Activated T-cell treated with anti-CD3 and anti-CD28 coated beads, Interleukin-2, amount 50 U/mL, for 4 hours (primary cell): ENCODE measurements around the gene MBD1. TPM values are rescaled to one million over a fixed set of nuclear protein-coding genes. Genes with fewer than 3 reads are reported as not detected.
A peak's percentile ranks its signal among the peaks of the same experiment; 100 is the strongest.

Experiments used
- ATAC-seq, 2 donors: fragments of 200-7000 bp; cut with Tn5 transposase; one replicate each; pipeline ENCODE4 v1.10.0; 2021
- DNase-seq: peaks from one replicate; pipeline ENCODE4 v3.0.0-alpha.2; 2020
- H3K27me3 Mint-ChIP-seq: one replicate; pipeline ENCODE4 v1.8.0; 2021; ENCODE audit warnings: low read depth, mixed read lengths
- H3K36me3 Mint-ChIP-seq: one replicate; pipeline ENCODE4 v1.8.0; 2022; ENCODE audit warnings: mixed read lengths; ENCODE audit not compliant: insufficient read depth
- H3K4me1 Mint-ChIP-seq: one replicate; pipeline ENCODE4 v1.8.0; 2021; ENCODE audit warnings: low read depth, mixed read lengths
- H3K4me3 Mint-ChIP-seq: one replicate; pipeline ENCODE4 v1.8.0; 2021; ENCODE audit warnings: mild to moderate bottlenecking, moderate library complexity, mixed read lengths
- H3K9me3 Mint-ChIP-seq: one replicate; pipeline ENCODE4 v1.8.0; 2021; ENCODE audit warnings: mixed read lengths
- total RNA-seq, 3 donors: library from RNA; stranded (reverse); gene quantifications; one replicate each; pipeline ENCODE4 v1.2.1, GENCODE V29; 2021

MBD1 gene
- total RNA-seq, 3 donors from 2014 or later, result 103 to 113 (median 104) TPM

GRCh38 chr18:50285071-50285470 is 3.7 kb upstream of the MBD1 start:
- Mint-ChIP-seq H3K4me3 (no peak overlapping the region), H3K4me1 (peaks cover 43% of the 10 kb centered on the region), H3K36me3 (peaks cover 26% of the 10 kb centered on the region), H3K27me3 (no peaks in the 10 kb centered on the region), H3K9me3 (no peaks in the 10 kb centered on the region)
- ATAC-seq, result no peak
- no peak for DNase-seq

- H3K4me3 Mint-ChIP-seq, result peak overlapping the region; percentile 40
- DNase-seq, result no peak
Measured at GRCh38 chr18:50284255-50284885, 3.0 kb upstream of the MBD1 start.

DNA sequence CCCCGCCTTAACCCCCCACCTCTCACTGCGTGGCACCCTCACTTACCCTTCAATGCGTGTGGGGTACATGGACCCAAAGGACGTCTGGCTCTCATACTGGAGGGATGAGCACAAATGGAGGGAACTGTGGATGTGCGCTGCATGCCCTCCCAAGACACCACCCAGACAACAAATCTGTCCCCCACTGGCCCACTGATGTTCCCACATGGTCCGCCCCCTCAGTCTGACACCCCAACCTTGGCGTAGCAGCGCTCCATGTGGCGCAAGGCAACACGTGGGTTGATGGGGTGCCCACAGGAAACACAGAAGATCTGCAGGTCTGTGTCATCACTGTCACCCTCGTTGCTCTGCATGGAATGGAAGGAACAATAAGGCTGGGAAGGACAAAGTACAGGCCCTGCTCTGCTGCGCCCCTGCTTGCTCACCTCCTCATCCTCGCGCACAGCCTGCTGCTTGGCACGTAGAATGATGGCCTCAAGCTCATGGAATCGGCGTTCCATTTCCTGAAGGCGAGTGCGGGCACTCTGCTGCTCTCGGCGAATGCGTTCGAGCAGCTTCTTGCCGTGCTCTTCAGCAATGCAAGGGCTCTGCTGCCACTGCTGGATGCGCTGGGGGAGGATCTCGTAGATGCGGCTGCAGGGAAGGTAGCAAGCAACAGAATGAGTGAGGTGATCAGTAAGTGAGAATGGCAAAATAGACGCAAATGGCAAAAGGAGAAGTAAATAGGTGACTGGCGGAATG is 2.3 kb upstream of the MBD1 start:
- Mint-ChIP-seq H3K4me3 (peak overlapping the region; percentile 22), H3K27me3 (no peaks in the 10 kb centered on the region), H3K36me3 (peaks cover 32% of the 10 kb centered on the region), H3K9me3 (no peaks in the 10 kb centered on the region), H3K4me1 (peaks cover 47% of the 10 kb centered on the region)
- no peak for ATAC-seq
- no peak for DNase-seq

More at GRCh38 chr18:50284255-50284885, 3.0 kb upstream of the MBD1 start:
- Mint-ChIP-seq H3K36me3 (peaks cover 26% of the 10 kb centered on the region), H3K4me1 (peaks cover 46% of the 10 kb centered on the region), H3K9me3 (no peaks in the 10 kb centered on the region), H3K27me3 (no peaks in the 10 kb centered on the region)
- no peak for ATAC-seq

- ATAC-seq (no peak), DNase-seq (no peak)
- H3K4me1 Mint-ChIP-seq, result peaks cover 47% of the 10 kb centered on the region
- H3K27me3 Mint-ChIP-seq, result no peaks in the 10 kb centered on the region
- H3K4me3 Mint-ChIP-seq, result peak overlapping the region; percentile 15
- peaks cover 35% of the 10 kb centered on the region for H3K36me3 Mint-ChIP-seq
- H3K9me3 Mint-ChIP-seq, result no peaks in the 10 kb centered on the region
Measured at GRCh38 chr18:50282521-50283335, 1.4 kb upstream of the MBD1 start.

GRCh38 chr18:50281972-50282520 is 723 bp upstream of the MBD1 start:
- DNase-seq, result no peak
- Mint-ChIP-seq H3K4me3 (peak overlapping the region; percentile 99), H3K36me3 (peaks cover 36% of the 10 kb centered on the region), H3K4me1 (peaks cover 43% of the 10 kb centered on the region), H3K27me3 (no peaks in the 10 kb centered on the region), H3K9me3 (no peaks in the 10 kb centered on the region)
- ATAC-seq, result no peak

DNA sequence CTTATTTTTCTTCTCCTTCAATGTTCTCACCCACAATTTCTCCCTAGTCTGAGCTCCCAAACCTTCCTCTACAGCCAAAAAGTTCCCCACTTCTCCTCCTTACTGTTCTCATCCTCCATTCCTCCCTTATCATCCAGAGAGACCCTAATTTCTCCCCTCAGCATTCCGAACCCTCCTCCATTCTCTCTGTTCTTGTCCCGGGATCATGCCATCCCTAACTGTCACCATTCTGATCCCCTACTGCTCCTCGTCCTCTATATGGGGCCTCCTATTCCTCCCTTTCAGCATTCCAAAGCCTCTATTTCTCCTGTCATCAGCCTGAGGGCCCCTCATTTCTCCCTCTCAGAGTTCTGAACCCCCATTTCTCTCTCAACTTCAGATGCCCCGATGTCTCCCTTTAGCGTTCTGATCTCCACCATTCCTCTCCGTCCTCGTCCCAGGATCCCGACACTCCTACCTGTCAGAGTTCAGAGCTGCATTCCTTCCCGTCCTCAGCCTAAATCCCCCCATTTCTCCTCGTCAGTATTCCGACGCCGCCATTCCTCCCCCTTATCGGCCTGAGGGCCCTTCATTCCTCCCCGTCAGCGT is 522 bp downstream of the MBD1 start:
- no peaks in the 10 kb centered on the region for H3K27me3 Mint-ChIP-seq
- no peaks in the 10 kb centered on the region for H3K9me3 Mint-ChIP-seq
- H3K4me1 Mint-ChIP-seq, result peaks cover 32% of the 10 kb centered on the region
- H3K36me3 Mint-ChIP-seq, result peaks cover 48% of the 10 kb centered on the region
- H3K4me3 Mint-ChIP-seq, result peak overlapping the region; percentile 99
- ATAC-seq, result no peak
- DNase-seq, result no peak

DNA sequence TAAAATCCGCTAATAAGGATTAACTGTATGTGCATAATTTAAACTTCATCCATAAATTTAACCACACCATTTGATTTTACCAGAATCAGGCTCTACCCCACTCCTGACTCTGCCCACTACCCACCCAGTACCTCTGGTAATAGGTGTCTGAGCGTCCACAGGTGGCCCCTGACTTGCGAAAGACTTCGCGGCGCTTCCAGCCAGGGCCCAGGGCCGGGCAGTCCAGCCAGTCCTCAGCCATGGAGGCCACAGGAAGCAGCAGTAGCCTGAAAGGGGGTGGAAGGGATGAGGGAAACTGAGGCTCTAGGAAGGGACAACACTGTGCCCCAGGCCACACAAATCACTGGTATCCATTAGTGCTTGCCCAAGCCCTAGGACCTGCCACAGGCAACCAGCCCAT is 1.6 kb downstream of the MBD1 start:
- ATAC-seq (no peak), DNase-seq (no peak)
- no peaks in the 10 kb centered on the region for H3K27me3 Mint-ChIP-seq
- H3K36me3 Mint-ChIP-seq, result peaks cover 54% of the 10 kb centered on the region
- H3K9me3 Mint-ChIP-seq, result no peaks in the 10 kb centered on the region
- H3K4me3 Mint-ChIP-seq, result peak overlapping the region; percentile 99
- H3K4me1 Mint-ChIP-seq, result peaks cover 32% of the 10 kb centered on the region

GRCh38 chr18:50277942-50278341 is 3.4 kb downstream of the MBD1 start:
- H3K9me3 Mint-ChIP-seq, result no peaks in the 10 kb centered on the region
- peaks cover 30% of the 10 kb centered on the region for H3K4me1 Mint-ChIP-seq
- DNase-seq (no peak), ATAC-seq (no peak)
- peaks cover 50% of the 10 kb centered on the region for H3K36me3 Mint-ChIP-seq
- H3K4me3 Mint-ChIP-seq, result no peak overlapping the region
- no peaks in the 10 kb centered on the region for H3K27me3 Mint-ChIP-seq

DNA sequence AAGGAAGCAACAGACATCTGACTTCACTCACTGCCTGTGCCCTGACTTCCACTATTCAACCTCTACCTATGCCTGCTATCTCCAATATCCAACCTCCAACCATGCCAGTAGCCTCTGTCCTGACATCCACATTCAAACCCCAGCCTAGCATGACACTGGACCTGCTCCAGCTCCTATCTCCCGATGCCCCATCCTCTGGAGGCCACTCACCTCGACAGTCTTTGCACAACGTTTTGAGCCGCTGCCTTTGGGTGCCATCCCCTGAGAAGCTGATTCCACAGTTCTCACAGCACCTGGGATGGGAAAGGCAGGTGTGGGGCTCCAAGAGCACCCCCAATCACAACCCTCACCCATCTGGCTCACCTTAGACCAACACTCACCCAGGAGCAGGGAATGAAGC is 4.9 kb downstream of the MBD1 start:
- ATAC-seq (no peak), DNase-seq (no peak)
- Mint-ChIP-seq H3K36me3 (peaks cover 50% of the 10 kb centered on the region), H3K27me3 (no peaks in the 10 kb centered on the region), H3K4me3 (no peak overlapping the region), H3K4me1 (peaks cover 26% of the 10 kb centered on the region), H3K9me3 (no peaks in the 10 kb centered on the region)

DNA sequence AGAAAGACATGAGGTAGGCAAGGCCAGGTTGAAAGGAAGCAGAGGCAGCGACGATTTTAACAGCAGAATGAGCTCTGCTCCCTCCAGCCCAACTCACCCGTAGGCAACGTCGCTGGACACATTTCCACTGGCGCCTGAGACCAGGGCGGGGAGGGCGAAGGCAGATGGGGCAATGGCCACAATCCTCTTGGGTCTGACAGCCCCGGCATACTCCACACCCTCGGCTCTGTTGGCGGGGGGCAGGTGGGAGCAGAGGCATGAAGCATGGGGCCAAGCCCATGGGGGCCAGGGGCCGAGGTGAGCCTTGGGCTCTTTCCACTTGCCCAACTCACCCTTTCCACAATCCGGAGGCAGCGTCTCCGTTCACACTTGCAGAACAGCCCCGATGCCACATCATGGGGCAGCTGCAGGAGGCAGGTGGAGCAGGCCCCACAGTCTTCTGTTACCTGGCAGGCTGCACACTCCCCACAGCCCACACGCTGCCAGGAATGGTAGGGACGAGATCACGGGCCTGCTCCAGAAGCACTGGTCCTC is 5.8 kb downstream of the MBD1 start:
- Mint-ChIP-seq H3K4me1 (peaks cover 18% of the 10 kb centered on the region), H3K27me3 (no peaks in the 10 kb centered on the region), H3K9me3 (no peaks in the 10 kb centered on the region), H3K4me3 (no peak overlapping the region), H3K36me3 (peaks cover 50% of the 10 kb centered on the region)
- ATAC-seq (no peak), DNase-seq (no peak)

DNA sequence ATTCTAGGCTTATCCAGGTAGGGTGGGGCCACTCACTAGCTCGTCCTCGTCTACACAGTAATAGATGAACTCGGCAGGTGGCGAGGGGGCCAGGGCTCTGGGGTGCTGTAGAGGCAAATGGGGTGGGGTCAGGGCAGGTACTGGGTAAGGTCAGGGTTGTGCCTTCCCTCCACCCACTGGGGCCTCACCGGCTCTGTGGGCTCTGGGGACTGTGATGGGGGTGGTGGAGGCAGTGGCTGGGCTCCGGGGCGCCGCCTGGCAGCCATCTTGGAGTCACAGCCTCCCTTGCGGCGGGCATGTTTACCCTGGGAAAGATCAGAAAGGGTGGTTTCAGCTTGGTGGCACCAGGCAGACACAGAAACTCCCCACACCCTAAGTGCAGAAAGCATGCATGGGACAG is 6.4 kb downstream of the MBD1 start:
- Mint-ChIP-seq H3K27me3 (no peaks in the 10 kb centered on the region), H3K9me3 (no peaks in the 10 kb centered on the region), H3K4me1 (peaks cover 12% of the 10 kb centered on the region), H3K4me3 (no peak overlapping the region), H3K36me3 (peaks cover 55% of the 10 kb centered on the region)
- ATAC-seq, result no peak
- no peak for DNase-seq

GRCh38 chr18:50274044-50274442 is 7.3 kb downstream of the MBD1 start:
- ATAC-seq (no peak), DNase-seq (no peak)
- H3K36me3 Mint-ChIP-seq, result peaks cover 59% of the 10 kb centered on the region
- peaks cover 9% of the 10 kb centered on the region for H3K4me1 Mint-ChIP-seq
- no peak overlapping the region for H3K4me3 Mint-ChIP-seq
- H3K9me3 Mint-ChIP-seq, result no peaks in the 10 kb centered on the region
- H3K27me3 Mint-ChIP-seq, result no peaks in the 10 kb centered on the region

DNA sequence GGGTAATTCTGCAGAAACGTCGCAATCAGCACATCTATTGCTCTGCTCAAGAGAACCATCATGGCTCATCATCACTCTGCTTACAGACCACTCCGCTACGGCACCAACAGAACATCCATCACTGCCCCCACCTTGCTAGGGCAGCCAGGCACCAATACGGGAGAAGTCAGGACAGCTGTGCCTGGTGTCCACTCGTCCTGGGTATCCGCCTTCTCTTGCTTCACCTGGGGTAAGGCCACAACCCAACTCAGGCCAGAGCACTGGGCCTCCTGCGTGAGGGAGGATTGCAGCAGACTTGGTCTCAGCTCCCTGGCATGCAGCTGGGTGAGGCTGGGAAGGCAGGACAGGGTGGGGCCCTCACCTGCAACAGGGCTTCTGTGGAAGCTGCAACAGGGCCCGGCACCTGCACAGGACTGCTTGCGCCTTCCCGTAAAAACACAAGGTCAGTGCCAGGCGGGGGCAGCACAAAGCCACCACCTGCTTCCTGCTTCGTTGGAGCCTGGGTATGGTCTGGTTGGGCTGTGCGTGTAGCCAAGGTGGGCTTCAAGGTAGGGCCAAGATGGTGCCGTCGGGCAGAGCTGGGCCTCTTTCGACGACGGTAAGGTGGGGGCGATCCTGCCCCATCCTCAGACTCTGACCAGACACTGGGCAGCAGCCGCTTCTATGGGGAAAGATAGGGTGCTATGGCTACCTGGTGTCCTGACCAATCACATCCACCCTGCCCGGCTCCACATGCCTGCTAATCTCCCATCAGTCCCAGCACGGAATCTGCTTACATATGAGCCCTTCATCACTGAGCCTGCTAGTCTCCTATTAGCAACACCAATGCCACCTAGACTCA is 7.9 kb downstream of the MBD1 start:
- Mint-ChIP-seq H3K9me3 (no peaks in the 10 kb centered on the region), H3K4me3 (no peak overlapping the region), H3K27me3 (no peaks in the 10 kb centered on the region), H3K36me3 (peaks cover 57% of the 10 kb centered on the region), H3K4me1 (peaks cover 7% of the 10 kb centered on the region)
- DNase-seq, result no peak
- no peak for ATAC-seq
